Activated CD8-positive, alpha-beta memory T cell treated with anti-CD3 and anti-CD28 coated beads, Interleukin-2, amount 50 U/mL, for 1 hour (primary cell): ENCODE results near the gene LYRM9.
"Not testable (repeated sequence)": the region's sequence is repeated elsewhere in the genome, so short reads cannot be mapped to it uniquely, and the experiment has no call there.

Experiments
- DNase-seq: peaks from one replicate; pipeline ENCODE4 v3.0.0-alpha.2; 2020; ENCODE audit errors: extremely low read depth

The LYRM9 gene

GRCh38 chr17:27873746-27874145 lies 19.4 kb downstream of the LYRM9 start:
- no peak for DNase-seq

GRCh38 chr17:27873211-27873610 lies 20.0 kb downstream of the LYRM9 start:
- DNase-seq, result no peak

GRCh38 chr17:27872776-27873175 lies 20.4 kb downstream of the LYRM9 start:
- DNase-seq, result no peak

- no peak for DNase-seq
Measured at GRCh38 chr17:27871407-27871806, 21.8 kb downstream of the LYRM9 start.

- no peak for DNase-seq
Measured at GRCh38 chr17:27870345-27870744, 22.8 kb downstream of the LYRM9 start.

GRCh38 chr17:27868565-27868964 lies 24.6 kb downstream of the LYRM9 start:
- DNase-seq, result no peak

- no peak for DNase-seq
Measured at GRCh38 chr17:27862840-27863239, 30.3 kb downstream of the LYRM9 start.

- DNase-seq, result no peak
Measured at GRCh38 chr17:27862004-27862403, 31.2 kb downstream of the LYRM9 start.

- DNase-seq, result no peak
Measured at GRCh38 chr17:27860971-27861664, 32.0 kb downstream of the LYRM9 start.

- DNase-seq, result no peak
Measured at GRCh38 chr17:27858621-27859305, 34.4 kb downstream of the LYRM9 start.

- no peak for DNase-seq
Measured at GRCh38 chr17:27856676-27857432, 36.3 kb downstream of the LYRM9 start.

GRCh38 chr17:27855454-27855853 lies 37.7 kb downstream of the LYRM9 start:
- no peak for DNase-seq

- no peak for DNase-seq
Measured at GRCh38 chr17:27854163-27854562, 39.0 kb downstream of the LYRM9 start.

- DNase-seq, result no peak
Measured at GRCh38 chr17:27853091-27853490, 40.1 kb downstream of the LYRM9 start.

- no peak for DNase-seq
Measured at GRCh38 chr17:27849474-27850185, 43.5 kb downstream of the LYRM9 start.

GRCh38 chr17:27848931-27849330 lies 44.2 kb downstream of the LYRM9 start:
- no peak for DNase-seq

- not testable (repeated sequence) for DNase-seq
Measured at GRCh38 chr17:27846808-27847307, 46.3 kb downstream of the LYRM9 start.

- DNase-seq, result peak; percentile 17
Measured at GRCh38 chr17:27846042-27846655, 47.0 kb downstream of the LYRM9 start.

- no peak for DNase-seq
Measured at GRCh38 chr17:27845264-27846041, 47.7 kb downstream of the LYRM9 start.

GRCh38 chr17:27840688-27841087 lies 52.5 kb downstream of the LYRM9 start:
- no peak for DNase-seq

GRCh38 chr17:27840406-27840678 lies 52.8 kb downstream of the LYRM9 start:
- DNase-seq, result not testable (repeated sequence)
